K562 (cell line): ENCODE measurements around the gene C19orf47.

Experiments used
- SAFB2 ChIP-seq: fragments of 200-400 bp; formaldehyde crosslinking; IDR thresholded peaks from 2 replicates; pipeline ENCODE4 v1.6.1; 2018; ENCODE audit warnings: borderline replicate concordance, low read length, low read depth, moderate library complexity; ENCODE audit not compliant: severe bottlenecking
- ZBTB8A ChIP-seq: fragments of 450-650 bp; IDR thresholded peaks from 2 replicates; pipeline ENCODE4 v1.6.1; 2018; ENCODE audit warnings: mild to moderate bottlenecking, moderate library complexity; ENCODE audit not compliant: partially characterized antibody
- TF ChIP-seq, protein P1 (sequence below): fragments of 450-650 bp; formaldehyde crosslinking; IDR thresholded peaks from 2 replicates; pipeline ENCODE4 v1.4.0; 2020; ENCODE audit warnings: mild to moderate bottlenecking, mixed read lengths
- TF ChIP-seq, protein P2 (sequence below), 3 experiments: fragments of 200-800 bp in 1 of 3; sonication (Bioruptor generic) in 1 of 3; sonication (generic) in 1 of 3; formaldehyde crosslinking in 1 of 3; IDR thresholded peaks; 2 replicates each; pipeline versions ENCODE4 v1.6.1 to v1.8.0; 2016 to 2022; ENCODE audit warnings: mild to moderate bottlenecking in 2 of 3, missing compliant biosample characterization in 2 of 3, missing genetic modification characterization in 2 of 3, missing genetic modification reagents in 1 of 3
- TF ChIP-seq, protein P3 (sequence below): sonication (generic); formaldehyde crosslinking; IDR thresholded peaks from 2 replicates; pipeline ENCODE4 v1.8.1; 2022; ENCODE audit warnings: missing genetic modification reagents
- TF ChIP-seq, protein P4 (sequence below): fragments of 450-650 bp; IDR thresholded peaks from 2 replicates; pipeline ENCODE4 v1.6.1; 2016; ENCODE audit warnings: antibody characterized with exemption
- TF ChIP-seq, protein P5 (sequence below): fragments of 450-650 bp; conservative IDR thresholded peaks from 2 replicates; pipeline ENCODE4 v1.6.1; 2016; ENCODE audit warnings: missing genetic modification characterization, low read depth, mild to moderate bottlenecking, control low read depth, missing compliant biosample characterization
- TF ChIP-seq, protein P6 (sequence below): sonication (generic); formaldehyde crosslinking; IDR thresholded peaks from 2 replicates; pipeline ENCODE4 v1.8.1; 2023; ENCODE audit warnings: mild to moderate bottlenecking, missing genetic modification reagents
- TF ChIP-seq, protein P7 (sequence below): sonication (generic); formaldehyde crosslinking; IDR thresholded peaks from 2 replicates; pipeline ENCODE4 v1.5.0; 2020; ENCODE audit warnings: missing genetic modification reagents

DNA sequence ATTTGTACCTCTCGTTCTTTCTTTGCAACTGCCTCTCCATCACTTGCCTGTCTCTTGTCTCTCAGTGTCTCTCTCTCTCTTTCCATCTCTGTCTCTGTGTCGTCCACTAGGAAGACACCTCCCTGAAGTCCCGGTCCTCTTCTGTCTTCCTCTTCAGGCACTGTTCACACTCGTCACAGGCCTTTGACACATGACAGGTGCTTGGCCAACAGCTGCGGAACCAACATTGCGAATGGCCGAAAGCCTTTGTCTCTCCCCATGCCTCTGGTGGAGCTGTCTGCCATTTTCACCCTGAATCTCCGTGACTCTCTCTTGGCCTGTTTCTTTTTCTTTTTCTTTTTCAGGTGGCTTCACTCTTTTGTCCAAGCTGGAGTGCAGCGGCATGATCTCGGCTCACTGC is 39.0 kb upstream of the C19orf47 start:
- TF ChIP-seq, protein P1, sequence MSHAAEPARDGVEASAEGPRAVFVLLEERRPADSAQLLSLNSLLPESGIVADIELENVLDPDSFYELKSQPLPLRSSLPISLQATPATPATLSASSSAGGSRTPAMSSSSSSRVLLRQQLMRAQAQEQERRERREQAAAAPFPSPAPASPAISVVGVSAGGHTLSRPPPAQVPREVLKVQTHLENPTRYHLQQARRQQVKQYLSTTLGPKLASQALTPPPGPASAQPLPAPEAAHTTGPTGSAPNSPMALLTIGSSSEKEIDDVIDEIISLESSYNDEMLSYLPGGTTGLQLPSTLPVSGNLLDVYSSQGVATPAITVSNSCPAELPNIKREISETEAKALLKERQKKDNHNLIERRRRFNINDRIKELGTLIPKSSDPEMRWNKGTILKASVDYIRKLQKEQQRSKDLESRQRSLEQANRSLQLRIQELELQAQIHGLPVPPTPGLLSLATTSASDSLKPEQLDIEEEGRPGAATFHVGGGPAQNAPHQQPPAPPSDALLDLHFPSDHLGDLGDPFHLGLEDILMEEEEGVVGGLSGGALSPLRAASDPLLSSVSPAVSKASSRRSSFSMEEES = no peak
- TF ChIP-seq, protein P2, sequence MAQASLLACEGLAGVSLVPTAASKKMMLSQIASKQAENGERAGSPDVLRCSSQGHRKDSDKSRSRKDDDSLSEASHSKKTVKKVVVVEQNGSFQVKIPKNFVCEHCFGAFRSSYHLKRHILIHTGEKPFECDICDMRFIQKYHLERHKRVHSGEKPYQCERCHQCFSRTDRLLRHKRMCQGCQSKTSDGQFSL (CRISPR knock-in tag; IDR thresholded peaks at IDR 0.05) = no peak
- TF ChIP-seq, protein P2 (tag; IDR thresholded peaks at IDR 0.05) = no peak
- TF ChIP-seq SAFB2 (no peak), ZBTB8A (no peak)
- TF ChIP-seq, protein P3, sequence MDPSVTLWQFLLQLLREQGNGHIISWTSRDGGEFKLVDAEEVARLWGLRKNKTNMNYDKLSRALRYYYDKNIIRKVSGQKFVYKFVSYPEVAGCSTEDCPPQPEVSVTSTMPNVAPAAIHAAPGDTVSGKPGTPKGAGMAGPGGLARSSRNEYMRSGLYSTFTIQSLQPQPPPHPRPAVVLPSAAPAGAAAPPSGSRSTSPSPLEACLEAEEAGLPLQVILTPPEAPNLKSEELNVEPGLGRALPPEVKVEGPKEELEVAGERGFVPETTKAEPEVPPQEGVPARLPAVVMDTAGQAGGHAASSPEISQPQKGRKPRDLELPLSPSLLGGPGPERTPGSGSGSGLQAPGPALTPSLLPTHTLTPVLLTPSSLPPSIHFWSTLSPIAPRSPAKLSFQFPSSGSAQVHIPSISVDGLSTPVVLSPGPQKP (CRISPR knock-in tag) = no peak
- TF ChIP-seq, protein P4, sequence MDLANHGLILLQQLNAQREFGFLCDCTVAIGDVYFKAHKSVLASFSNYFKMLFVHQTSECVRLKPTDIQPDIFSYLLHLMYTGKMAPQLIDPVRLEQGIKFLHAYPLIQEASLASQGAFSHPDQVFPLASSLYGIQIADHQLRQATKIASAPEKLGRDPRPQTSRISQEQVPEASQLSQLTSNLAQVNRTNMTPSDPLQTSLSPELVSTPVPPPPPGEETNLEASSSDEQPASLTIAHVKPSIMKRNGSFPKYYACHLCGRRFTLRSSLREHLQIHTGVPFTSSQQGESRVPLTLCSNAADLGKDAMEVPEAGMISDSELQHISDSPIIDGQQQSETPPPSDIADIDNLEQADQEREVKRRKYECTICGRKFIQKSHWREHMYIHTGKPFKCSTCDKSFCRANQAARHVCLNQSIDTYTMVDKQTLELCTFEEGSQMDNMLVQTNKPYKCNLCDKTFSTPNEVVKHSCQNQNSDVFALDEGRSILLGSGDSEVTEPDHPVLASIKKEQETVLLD = no peak
- TF ChIP-seq, protein P5, sequence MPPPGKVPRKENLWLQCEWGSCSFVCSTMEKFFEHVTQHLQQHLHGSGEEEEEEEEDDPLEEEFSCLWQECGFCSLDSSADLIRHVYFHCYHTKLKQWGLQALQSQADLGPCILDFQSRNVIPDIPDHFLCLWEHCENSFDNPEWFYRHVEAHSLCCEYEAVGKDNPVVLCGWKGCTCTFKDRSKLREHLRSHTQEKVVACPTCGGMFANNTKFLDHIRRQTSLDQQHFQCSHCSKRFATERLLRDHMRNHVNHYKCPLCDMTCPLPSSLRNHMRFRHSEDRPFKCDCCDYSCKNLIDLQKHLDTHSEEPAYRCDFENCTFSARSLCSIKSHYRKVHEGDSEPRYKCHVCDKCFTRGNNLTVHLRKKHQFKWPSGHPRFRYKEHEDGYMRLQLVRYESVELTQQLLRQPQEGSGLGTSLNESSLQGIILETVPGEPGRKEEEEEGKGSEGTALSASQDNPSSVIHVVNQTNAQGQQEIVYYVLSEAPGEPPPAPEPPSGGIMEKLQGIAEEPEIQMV (tag) = no peak
- TF ChIP-seq, protein P6, sequence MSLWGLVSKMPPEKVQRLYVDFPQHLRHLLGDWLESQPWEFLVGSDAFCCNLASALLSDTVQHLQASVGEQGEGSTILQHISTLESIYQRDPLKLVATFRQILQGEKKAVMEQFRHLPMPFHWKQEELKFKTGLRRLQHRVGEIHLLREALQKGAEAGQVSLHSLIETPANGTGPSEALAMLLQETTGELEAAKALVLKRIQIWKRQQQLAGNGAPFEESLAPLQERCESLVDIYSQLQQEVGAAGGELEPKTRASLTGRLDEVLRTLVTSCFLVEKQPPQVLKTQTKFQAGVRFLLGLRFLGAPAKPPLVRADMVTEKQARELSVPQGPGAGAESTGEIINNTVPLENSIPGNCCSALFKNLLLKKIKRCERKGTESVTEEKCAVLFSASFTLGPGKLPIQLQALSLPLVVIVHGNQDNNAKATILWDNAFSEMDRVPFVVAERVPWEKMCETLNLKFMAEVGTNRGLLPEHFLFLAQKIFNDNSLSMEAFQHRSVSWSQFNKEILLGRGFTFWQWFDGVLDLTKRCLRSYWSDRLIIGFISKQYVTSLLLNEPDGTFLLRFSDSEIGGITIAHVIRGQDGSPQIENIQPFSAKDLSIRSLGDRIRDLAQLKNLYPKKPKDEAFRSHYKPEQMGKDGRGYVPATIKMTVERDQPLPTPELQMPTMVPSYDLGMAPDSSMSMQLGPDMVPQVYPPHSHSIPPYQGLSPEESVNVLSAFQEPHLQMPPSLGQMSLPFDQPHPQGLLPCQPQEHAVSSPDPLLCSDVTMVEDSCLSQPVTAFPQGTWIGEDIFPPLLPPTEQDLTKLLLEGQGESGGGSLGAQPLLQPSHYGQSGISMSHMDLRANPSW (CRISPR knock-in tag) = no peak
- TF ChIP-seq, protein P7, sequence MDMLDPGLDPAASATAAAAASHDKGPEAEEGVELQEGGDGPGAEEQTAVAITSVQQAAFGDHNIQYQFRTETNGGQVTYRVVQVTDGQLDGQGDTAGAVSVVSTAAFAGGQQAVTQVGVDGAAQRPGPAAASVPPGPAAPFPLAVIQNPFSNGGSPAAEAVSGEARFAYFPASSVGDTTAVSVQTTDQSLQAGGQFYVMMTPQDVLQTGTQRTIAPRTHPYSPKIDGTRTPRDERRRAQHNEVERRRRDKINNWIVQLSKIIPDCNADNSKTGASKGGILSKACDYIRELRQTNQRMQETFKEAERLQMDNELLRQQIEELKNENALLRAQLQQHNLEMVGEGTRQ (CRISPR knock-in tag) = no peak
